ENCODE measurements around the gene MMP17. TPM values are rescaled to one million over a fixed set of nuclear protein-coding genes. Genes with fewer than 3 reads are reported as not detected.

The MMP17 gene
- total and polyA plus RNA-seq, 2 experiments from 2014 or later, result 0.40 to 0.42 TPM

DNA sequence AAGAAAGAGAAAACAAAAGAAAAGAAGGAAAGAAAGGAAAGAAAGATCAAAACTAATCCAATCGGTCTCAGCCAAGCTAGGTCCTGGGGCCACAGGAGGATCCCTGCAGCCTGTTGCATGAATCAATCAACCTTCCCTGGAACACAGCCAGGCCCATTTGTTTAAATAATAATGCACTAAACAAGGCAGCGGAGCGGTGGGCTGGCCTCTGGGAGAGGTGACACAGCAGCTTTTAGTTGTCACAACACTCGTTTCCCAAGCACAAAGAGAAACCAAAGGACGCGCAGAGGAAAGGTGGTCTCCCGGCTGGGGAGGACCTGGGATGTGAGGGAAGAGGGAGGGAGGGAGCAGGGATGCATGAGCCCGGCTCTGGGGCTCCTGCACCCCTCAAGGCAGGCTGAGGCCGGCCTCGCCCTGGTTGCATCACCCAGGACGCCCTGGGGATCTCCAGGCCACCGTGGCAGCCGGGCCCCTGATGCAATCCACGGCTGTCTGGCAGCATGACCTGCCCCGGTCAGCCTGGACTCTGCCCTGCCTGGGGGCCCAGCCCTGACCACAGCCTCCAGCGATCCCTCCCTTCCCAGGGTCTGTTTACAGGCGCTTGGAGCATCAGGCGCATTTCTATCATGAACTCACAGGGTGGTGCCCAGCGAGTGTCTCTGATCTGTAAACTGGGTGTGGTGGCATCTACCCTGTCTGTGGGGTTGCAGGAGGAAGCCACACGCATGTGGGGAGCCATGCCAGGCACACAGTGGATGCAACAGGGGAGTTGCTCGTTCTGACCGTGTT, 32.5 kb downstream of the MMP17 start:
- peak; percentile 90 for DNase-seq (ENCODE audit: low spot score)
- no peaks in the 10 kb centered on the region for H3K27me3 ChIP-seq
- H3K9me2 ChIP-seq (replicated peaks; ENCODE audit: insufficient read depth), result no peaks in the 10 kb centered on the region
- H3K4me2 ChIP-seq, result peak overlapping the region; percentile 71
- no peaks in the 10 kb centered on the region for H3K36me3 ChIP-seq (replicated peaks; ENCODE audit: insufficient read depth, low read depth)
- no peaks in the 10 kb centered on the region for H4K20me1 ChIP-seq (ENCODE audit: insufficient read depth, poor library complexity, severe bottlenecking)
- H3K79me2 ChIP-seq, result no peaks in the 10 kb centered on the region
- peak overlapping the region; percentile 52 for H2AFZ ChIP-seq
- 35% methylated on average over 18 of the region's 22 CpGs for WGBS (ENCODE audit: low lambda C conversion rate, missing lambda C conversion rate)
- H3K27ac ChIP-seq, result peak overlapping the region; percentile 88
- no peak overlapping the region for H3K4me3 ChIP-seq
- TF ChIP-seq EZH2 (IDR thresholded peaks at IDR 0.05; ENCODE audit: borderline replicate concordance) (no peak), EZH2phosphoT487 (IDR thresholded peaks at IDR 0.05; ENCODE audit: low read depth, severe bottlenecking, unreplicated experiment) (no peak)
- TF ChIP-seq, protein P1, sequence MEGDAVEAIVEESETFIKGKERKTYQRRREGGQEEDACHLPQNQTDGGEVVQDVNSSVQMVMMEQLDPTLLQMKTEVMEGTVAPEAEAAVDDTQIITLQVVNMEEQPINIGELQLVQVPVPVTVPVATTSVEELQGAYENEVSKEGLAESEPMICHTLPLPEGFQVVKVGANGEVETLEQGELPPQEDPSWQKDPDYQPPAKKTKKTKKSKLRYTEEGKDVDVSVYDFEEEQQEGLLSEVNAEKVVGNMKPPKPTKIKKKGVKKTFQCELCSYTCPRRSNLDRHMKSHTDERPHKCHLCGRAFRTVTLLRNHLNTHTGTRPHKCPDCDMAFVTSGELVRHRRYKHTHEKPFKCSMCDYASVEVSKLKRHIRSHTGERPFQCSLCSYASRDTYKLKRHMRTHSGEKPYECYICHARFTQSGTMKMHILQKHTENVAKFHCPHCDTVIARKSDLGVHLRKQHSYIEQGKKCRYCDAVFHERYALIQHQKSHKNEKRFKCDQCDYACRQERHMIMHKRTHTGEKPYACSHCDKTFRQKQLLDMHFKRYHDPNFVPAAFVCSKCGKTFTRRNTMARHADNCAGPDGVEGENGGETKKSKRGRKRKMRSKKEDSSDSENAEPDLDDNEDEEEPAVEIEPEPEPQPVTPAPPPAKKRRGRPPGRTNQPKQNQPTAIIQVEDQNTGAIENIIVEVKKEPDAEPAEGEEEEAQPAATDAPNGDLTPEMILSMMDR (IDR thresholded peaks at IDR 0.05; ENCODE audit: poor library complexity), result no peak
- no peaks in the 10 kb centered on the region for H3K9me3 ChIP-seq (ENCODE audit: low read depth)
- peaks cover 21% of the 10 kb centered on the region for H3K4me1 ChIP-seq (ENCODE audit: insufficient read depth)

DNA sequence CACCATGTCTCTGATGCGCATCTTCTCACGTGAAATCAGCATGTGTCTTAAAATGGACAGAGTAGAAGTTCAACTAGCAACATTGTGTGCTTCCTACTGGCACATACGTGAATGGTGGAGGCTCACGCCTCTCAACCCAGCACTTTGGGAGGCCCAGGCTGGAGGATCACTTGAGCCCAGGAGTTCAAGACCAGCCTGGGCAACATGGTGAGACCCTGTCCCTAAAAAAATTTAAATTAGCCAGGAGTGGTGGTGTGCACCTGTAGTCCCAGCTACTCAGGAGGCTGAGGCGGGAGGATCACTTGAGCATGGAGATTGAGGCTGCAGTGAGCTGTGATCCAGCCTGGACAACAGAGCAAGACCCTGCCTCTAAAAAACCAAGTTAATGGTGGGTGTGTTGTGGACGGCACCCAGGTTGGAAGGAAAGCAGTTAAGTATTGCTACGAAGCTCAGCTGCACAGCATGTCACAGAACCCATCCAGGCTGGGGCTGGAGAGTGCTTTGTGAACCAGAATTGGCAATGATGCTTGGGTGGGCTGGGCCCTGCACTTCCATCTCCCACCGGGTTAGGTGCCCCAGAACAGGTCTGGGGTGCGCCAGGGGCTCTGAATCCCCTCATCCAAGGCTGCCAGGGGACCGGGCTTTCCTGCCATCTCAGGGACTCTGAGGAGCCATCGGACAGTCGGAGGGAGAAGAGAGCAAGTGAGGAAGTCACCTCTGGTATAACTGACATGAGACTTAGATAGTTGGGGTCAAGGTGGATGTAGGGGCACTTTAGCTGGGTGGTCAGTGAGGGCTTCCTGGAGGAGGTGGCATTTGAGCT, 33.3 kb downstream of the MMP17 start:
- Histone ChIP-seq H2AFZ (no peak overlapping the region), H3K27ac (peak overlapping the region; percentile 88), H3K36me3 (replicated peaks; ENCODE audit: insufficient read depth, low read depth) (no peaks in the 10 kb centered on the region), H3K9me3 (ENCODE audit: low read depth) (no peaks in the 10 kb centered on the region), H3K27me3 (no peaks in the 10 kb centered on the region), H3K79me2 (no peaks in the 10 kb centered on the region), H3K4me2 (peak overlapping the region; percentile 71), H4K20me1 (ENCODE audit: insufficient read depth, poor library complexity, severe bottlenecking) (no peaks in the 10 kb centered on the region), H3K4me1 (ENCODE audit: insufficient read depth) (peaks cover 21% of the 10 kb centered on the region), H3K4me3 (no peak overlapping the region), H3K9me2 (replicated peaks; ENCODE audit: insufficient read depth) (no peaks in the 10 kb centered on the region)
- 95% methylated on average over 12 of the region's 12 CpGs for WGBS (ENCODE audit: low lambda C conversion rate, missing lambda C conversion rate)
- no peak for DNase-seq (ENCODE audit: low spot score)
- TF ChIP-seq EZH2phosphoT487 (IDR thresholded peaks at IDR 0.05; ENCODE audit: low read depth, severe bottlenecking, unreplicated experiment) (no peak), EZH2 (IDR thresholded peaks at IDR 0.05; ENCODE audit: borderline replicate concordance) (no peak)
- TF ChIP-seq, protein P1 (IDR thresholded peaks at IDR 0.05; ENCODE audit: poor library complexity), result no peak

DNA sequence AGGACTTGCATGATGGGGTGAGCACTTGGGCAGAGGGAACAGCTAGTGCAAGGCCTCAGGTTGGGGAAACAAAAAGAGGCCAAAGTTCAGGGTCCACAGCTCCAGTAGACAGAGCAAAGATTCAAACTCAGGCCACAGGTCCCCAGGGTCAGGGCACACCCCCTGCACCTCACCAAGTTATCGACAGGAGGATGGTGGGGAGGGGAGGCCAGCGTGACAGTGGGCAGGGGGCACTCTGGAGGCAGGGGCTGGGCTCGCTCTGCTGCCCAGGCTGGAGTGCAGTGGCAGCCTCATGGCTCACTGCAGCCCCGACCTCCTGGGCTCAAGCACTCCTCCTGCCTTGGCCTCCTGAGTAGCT, 33.9 kb downstream of the MMP17 start:
- no peak overlapping the region for H3K27ac ChIP-seq
- H3K79me2 ChIP-seq, result no peaks in the 10 kb centered on the region
- H3K27me3 ChIP-seq, result no peaks in the 10 kb centered on the region
- no peak overlapping the region for H2AFZ ChIP-seq
- DNase-seq (ENCODE audit: low spot score), result no peak
- 88% methylated on average over 4 of the region's 4 CpGs for WGBS (ENCODE audit: low lambda C conversion rate, missing lambda C conversion rate)
- no peak overlapping the region for H3K4me3 ChIP-seq
- no peak overlapping the region for H3K4me2 ChIP-seq
- H3K36me3 ChIP-seq (replicated peaks; ENCODE audit: insufficient read depth, low read depth), result no peaks in the 10 kb centered on the region
- H3K9me3 ChIP-seq (ENCODE audit: low read depth), result no peaks in the 10 kb centered on the region
- TF ChIP-seq, protein P1 (IDR thresholded peaks at IDR 0.05; ENCODE audit: poor library complexity), result no peak
- no peak for TF ChIP-seq EZH2 (IDR thresholded peaks at IDR 0.05; ENCODE audit: borderline replicate concordance)
- no peak for TF ChIP-seq EZH2phosphoT487 (IDR thresholded peaks at IDR 0.05; ENCODE audit: low read depth, severe bottlenecking, unreplicated experiment)
- no peaks in the 10 kb centered on the region for H4K20me1 ChIP-seq (ENCODE audit: insufficient read depth, poor library complexity, severe bottlenecking)
- H3K9me2 ChIP-seq (replicated peaks; ENCODE audit: insufficient read depth), result no peaks in the 10 kb centered on the region
- peaks cover 21% of the 10 kb centered on the region for H3K4me1 ChIP-seq (ENCODE audit: insufficient read depth)
